OCI-LY1 (cell line): ENCODE measurements around the gene ADAP2.
A peak's percentile ranks its signal among the peaks of the same experiment; 100 is the strongest.

Experiments used
- H2AFZ ChIP-seq: fragments of 200-600 bp; sonication (generic), shearing (Covaris generic); 2 replicates; pipeline ENCODE4 v1.6.0; 2014; ENCODE audit warnings: antibody characterized with exemption, mild to moderate bottlenecking, low read length
- H3F3A ChIP-seq: fragments of 200-600 bp; sonication (generic), shearing (Covaris generic); 2 replicates; pipeline ENCODE4 v1.6.0; 2014; ENCODE audit warnings: mild to moderate bottlenecking, antibody characterized with exemption, low read length, moderate library complexity; ENCODE audit not compliant: insufficient read depth
- H3K27ac ChIP-seq: fragments of 200-600 bp; sonication (generic); 2 replicates; pipeline ENCODE4 v1.5.1; 2014; ENCODE audit warnings: low read length, mixed run types, mild to moderate bottlenecking, low read depth; ENCODE audit not compliant: poor library complexity, severe bottlenecking
- H3K27me3 ChIP-seq: fragments of 200-600 bp; sonication (generic); 2 replicates; pipeline ENCODE4 v1.6.0; 2014; ENCODE audit warnings: antibody characterized with exemption, mild to moderate bottlenecking, low read length, moderate library complexity; ENCODE audit not compliant: insufficient read depth
- H3K36me3 ChIP-seq: fragments of 200-600 bp; sonication (generic); 2 replicates; pipeline ENCODE4 v1.6.1; 2014; ENCODE audit warnings: mild to moderate bottlenecking, antibody characterized with exemption, low read length, moderate library complexity, mixed read lengths; ENCODE audit not compliant: insufficient read depth
- H3K4me1 ChIP-seq: fragments of 200-600 bp; sonication (generic); 2 replicates; pipeline ENCODE4 v1.5.1; 2014; ENCODE audit warnings: mild to moderate bottlenecking, low read length, moderate library complexity; ENCODE audit not compliant: insufficient read depth, severe bottlenecking
- H3K4me2 ChIP-seq: fragments of 200-600 bp; sonication (generic), shearing (Covaris generic); 2 replicates; pipeline ENCODE4 v1.6.1; 2014; ENCODE audit warnings: low read length
- H3K4me3 ChIP-seq: fragments of 200-600 bp; sonication (generic); 2 replicates; pipeline ENCODE4 v1.5.1; 2014; ENCODE audit warnings: low read length, low read depth, mild to moderate bottlenecking, mixed read lengths; ENCODE audit not compliant: poor library complexity, severe bottlenecking
- H3K79me2 ChIP-seq: fragments of 200-600 bp; shearing (Covaris generic); 2 replicates; pipeline ENCODE4 v1.6.1; 2016; ENCODE audit warnings: mixed run types, low read length, mixed read lengths; ENCODE audit not compliant: insufficient read depth
- H3K9ac ChIP-seq: fragments of 200-600 bp; sonication (generic), shearing (Covaris generic); 2 replicates; pipeline ENCODE4 v1.6.1; 2014; ENCODE audit warnings: mild to moderate bottlenecking, low read length, mixed read lengths
- H3K9me2 ChIP-seq: fragments of 200-600 bp; sonication (generic), shearing (Covaris generic); 2 replicates; pipeline ENCODE4 v1.6.1; 2014; ENCODE audit warnings: low read depth, mild to moderate bottlenecking, low read length, mixed read lengths
- H3K9me3 ChIP-seq: fragments of 200-600 bp; shearing (Covaris generic); 2 replicates; pipeline ENCODE4 v1.6.1; 2014; ENCODE audit warnings: low read length, mixed read lengths
- H4K20me1 ChIP-seq: fragments of 200-600 bp; sonication (generic), shearing (Covaris generic); 2 replicates; pipeline ENCODE4 v1.6.0; 2016; ENCODE audit warnings: mild to moderate bottlenecking, low read length; ENCODE audit not compliant: insufficient read depth
- CTCF ChIP-seq: fragments of 200-600 bp; sonication (generic), shearing (Covaris generic); IDR thresholded peaks from 2 replicates; pipeline ENCODE4 v1.5.1; 2017; ENCODE audit warnings: mild to moderate bottlenecking, antibody characterized with exemption, low read length, moderate library complexity, mixed read lengths
- EZH2 ChIP-seq: fragments of 200-600 bp; sonication (generic), shearing (Covaris generic); IDR thresholded peaks from 2 replicates; pipeline ENCODE4 v1.8.0; 2017; ENCODE audit warnings: borderline replicate concordance, mixed run types, mild to moderate bottlenecking, antibody characterized with exemption, low read length, moderate library complexity, mixed read lengths

The ADAP2 gene

DNA sequence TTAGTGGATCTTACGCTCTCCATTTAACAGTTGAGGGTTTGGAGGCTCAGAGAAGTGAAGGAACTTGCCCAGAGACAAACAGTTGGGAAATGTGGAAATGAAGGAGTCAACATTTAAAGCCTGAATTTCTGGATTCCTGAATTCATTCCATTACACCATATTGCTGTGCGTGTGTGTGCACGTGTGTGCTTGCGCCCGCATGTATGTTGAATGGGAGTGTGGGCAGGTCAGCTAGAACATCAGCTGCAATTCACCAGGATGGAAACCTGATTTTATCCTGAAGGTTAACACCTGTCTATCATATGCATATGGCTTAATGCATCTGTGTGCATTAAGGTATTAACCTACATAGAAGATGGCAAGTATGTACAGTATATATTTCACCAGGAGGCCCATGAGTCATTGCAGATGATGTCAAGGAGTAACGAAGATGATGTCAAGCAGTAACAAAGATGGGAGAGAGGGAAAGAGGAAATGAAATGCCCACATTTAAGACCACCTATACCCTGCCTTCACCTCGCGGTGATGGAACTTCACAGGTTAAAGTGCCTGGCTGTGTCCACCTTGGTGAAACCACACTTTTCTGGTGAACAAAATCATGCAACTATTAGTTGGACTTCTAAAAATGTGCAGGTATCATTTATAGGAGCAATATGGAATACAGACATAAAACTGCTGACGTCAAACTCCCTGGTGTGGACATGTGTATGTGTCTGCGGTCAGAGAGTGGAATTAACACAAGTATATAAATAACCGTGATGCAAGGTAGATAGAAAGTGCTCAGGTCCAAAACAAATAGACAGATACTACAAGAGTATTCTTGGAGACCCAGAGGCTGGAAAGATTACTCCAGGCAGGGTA is 832 bp upstream of the ADAP2 start:
- Histone ChIP-seq H3K4me3 (peak overlapping the region; percentile 64), H3K36me3 (no peaks in the 10 kb centered on the region), H3F3A (no peaks in the 10 kb centered on the region), H3K9ac (peak overlapping the region; percentile 48; the same call in 1 of the 2 replicates), H3K4me2 (peak overlapping the region; percentile 90), H3K79me2 (no peaks in the 10 kb centered on the region), H2AFZ (no peak overlapping the region), H3K9me2 (no peaks in the 10 kb centered on the region), H3K27me3 (no peaks in the 10 kb centered on the region), H3K4me1 (peaks cover 19% of the 10 kb centered on the region), H4K20me1 (no peaks in the 10 kb centered on the region), H3K27ac (no peak overlapping the region), H3K9me3 (no peaks in the 10 kb centered on the region)
- TF ChIP-seq EZH2 (no peak), CTCF (no peak)

- H3K4me3 ChIP-seq: peak overlapping the region; percentile 64
- H3K9me3 ChIP-seq: no peaks in the 10 kb centered on the region
- H3F3A ChIP-seq: no peaks in the 10 kb centered on the region
- peak overlapping the region; percentile 90 for H3K4me2 ChIP-seq
- H3K79me2 ChIP-seq: no peaks in the 10 kb centered on the region
- peaks cover 19% of the 10 kb centered on the region for H3K4me1 ChIP-seq
- no peaks in the 10 kb centered on the region for H3K27me3 ChIP-seq
- peak overlapping the region; percentile 48 for H3K9ac ChIP-seq
- no peaks in the 10 kb centered on the region for H3K36me3 ChIP-seq
- no peak overlapping the region for H3K27ac ChIP-seq
- H2AFZ ChIP-seq: no peak overlapping the region
- TF ChIP-seq EZH2 (no peak), CTCF (no peak)
- no peaks in the 10 kb centered on the region for H3K9me2 ChIP-seq
- H4K20me1 ChIP-seq: no peaks in the 10 kb centered on the region
These were observed 688 bp downstream of the ADAP2 start for GRCh38 chr17:30922235-30923030.

GRCh38 chr17:30924341-30924740 is 2.6 kb downstream of the ADAP2 start:
- Histone ChIP-seq H3K79me2 (no peaks in the 10 kb centered on the region), H3K9ac (no peak overlapping the region), H4K20me1 (no peaks in the 10 kb centered on the region), H3K27ac (no peak overlapping the region), H3K9me3 (no peaks in the 10 kb centered on the region), H3K27me3 (no peaks in the 10 kb centered on the region), H3K4me1 (peaks cover 19% of the 10 kb centered on the region), H3K36me3 (no peaks in the 10 kb centered on the region), H3K4me2 (no peak overlapping the region), H2AFZ (no peak overlapping the region), H3K9me2 (no peaks in the 10 kb centered on the region), H3F3A (no peaks in the 10 kb centered on the region), H3K4me3 (no peak overlapping the region)
- TF ChIP-seq CTCF (no peak), EZH2 (no peak)
